ENCODE results near the gene EMILIN2.
"Not testable (repeated sequence)": the region's sequence is repeated elsewhere in the genome, so short reads cannot be mapped to it uniquely, and the experiment has no call there.

The EMILIN2 gene

DNA sequence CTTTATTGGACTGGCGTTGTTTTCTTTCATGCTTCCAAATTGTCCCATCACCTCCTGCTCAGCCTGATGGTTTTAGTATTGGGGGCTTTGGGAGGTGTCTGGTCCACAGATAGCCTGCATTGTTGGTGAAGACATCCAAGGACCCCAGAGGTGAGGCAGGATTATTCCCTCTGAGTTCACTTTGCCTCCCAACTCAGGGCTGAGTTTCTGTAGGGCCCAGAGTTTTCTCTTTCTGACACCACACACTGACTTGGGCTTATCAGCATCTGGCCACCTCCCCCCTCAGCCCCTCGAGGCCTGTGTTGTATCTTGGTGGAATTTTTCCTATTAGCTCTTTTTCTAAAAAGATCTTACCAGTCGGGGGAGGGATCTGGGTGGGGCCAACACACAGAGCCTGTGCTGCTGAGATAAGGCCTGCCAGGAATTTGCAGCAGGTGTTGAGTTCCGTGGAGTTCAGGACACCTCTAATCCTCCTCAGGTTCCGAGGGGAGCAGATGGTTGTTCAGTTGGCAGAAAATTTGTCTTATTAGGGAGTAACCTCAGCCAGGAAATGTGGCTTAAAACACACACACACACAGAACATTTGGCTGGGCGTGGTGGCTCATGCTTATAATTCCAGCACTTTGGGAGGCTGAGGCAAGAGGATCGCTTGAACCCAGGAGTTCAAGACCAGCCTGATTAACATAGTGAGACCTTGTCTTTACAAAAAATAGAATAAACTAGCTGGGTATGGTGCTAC, 7.3 kb downstream of the EMILIN2 start:
- peak overlapping the region; percentile 37 to 92 (median 85) for H3K27ac Mint-ChIP-seq
- H3K36me3 Mint-ChIP-seq (ENCODE audit: low read depth): peaks cover under 1% of the 10 kb centered on the region
- H3K27me3 Mint-ChIP-seq (ENCODE audit: low read depth): peaks cover 20% of the 10 kb centered on the region
- peaks cover 55% of the 10 kb centered on the region for H3K4me1 Mint-ChIP-seq
- peak overlapping the region in 2 of 3 experiments; percentile 26 to 49 for H3K4me3 Mint-ChIP-seq
- H3K9me3 Mint-ChIP-seq: no peaks in the 10 kb centered on the region
- TF ChIP-seq, protein P1, sequence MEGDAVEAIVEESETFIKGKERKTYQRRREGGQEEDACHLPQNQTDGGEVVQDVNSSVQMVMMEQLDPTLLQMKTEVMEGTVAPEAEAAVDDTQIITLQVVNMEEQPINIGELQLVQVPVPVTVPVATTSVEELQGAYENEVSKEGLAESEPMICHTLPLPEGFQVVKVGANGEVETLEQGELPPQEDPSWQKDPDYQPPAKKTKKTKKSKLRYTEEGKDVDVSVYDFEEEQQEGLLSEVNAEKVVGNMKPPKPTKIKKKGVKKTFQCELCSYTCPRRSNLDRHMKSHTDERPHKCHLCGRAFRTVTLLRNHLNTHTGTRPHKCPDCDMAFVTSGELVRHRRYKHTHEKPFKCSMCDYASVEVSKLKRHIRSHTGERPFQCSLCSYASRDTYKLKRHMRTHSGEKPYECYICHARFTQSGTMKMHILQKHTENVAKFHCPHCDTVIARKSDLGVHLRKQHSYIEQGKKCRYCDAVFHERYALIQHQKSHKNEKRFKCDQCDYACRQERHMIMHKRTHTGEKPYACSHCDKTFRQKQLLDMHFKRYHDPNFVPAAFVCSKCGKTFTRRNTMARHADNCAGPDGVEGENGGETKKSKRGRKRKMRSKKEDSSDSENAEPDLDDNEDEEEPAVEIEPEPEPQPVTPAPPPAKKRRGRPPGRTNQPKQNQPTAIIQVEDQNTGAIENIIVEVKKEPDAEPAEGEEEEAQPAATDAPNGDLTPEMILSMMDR (IDR thresholded peaks at IDR 0.05; ENCODE audit: unreplicated experiment in 3 of 3): no peak

GRCh38 chr18:2854875-2855274, 8.1 kb downstream of the EMILIN2 start:
- TF ChIP-seq, protein P1 (IDR thresholded peaks at IDR 0.05; ENCODE audit: unreplicated experiment in 3 of 3): no peak
- Mint-ChIP-seq H3K36me3 (ENCODE audit: low read depth) (peaks cover 8% of the 10 kb centered on the region), H3K9me3 (peaks cover 7% of the 10 kb centered on the region), H3K27ac (peak overlapping the region; percentile 43 to 92 (median 85)), H3K27me3 (ENCODE audit: low read depth) (peaks cover 15% of the 10 kb centered on the region), H3K4me1 (peaks cover 51% of the 10 kb centered on the region), H3K4me3 (peak overlapping the region in 1 of 3 experiments; percentile 23)

GRCh38 chr18:2855560-2856350, 8.9 kb downstream of the EMILIN2 start:
- Mint-ChIP-seq H3K4me1 (peaks cover 46% of the 10 kb centered on the region), H3K9me3 (peaks cover 7% of the 10 kb centered on the region), H3K27ac (peak overlapping the region; percentile 43 to 92 (median 85)), H3K36me3 (ENCODE audit: low read depth) (peaks cover 10% of the 10 kb centered on the region), H3K27me3 (ENCODE audit: low read depth) (peaks cover 14% of the 10 kb centered on the region), H3K4me3 (peak overlapping the region in 2 of 3 experiments; percentile 10 to 23)
- TF ChIP-seq, protein P1 (IDR thresholded peaks at IDR 0.05; ENCODE audit: unreplicated experiment in 3 of 3): no peak

DNA sequence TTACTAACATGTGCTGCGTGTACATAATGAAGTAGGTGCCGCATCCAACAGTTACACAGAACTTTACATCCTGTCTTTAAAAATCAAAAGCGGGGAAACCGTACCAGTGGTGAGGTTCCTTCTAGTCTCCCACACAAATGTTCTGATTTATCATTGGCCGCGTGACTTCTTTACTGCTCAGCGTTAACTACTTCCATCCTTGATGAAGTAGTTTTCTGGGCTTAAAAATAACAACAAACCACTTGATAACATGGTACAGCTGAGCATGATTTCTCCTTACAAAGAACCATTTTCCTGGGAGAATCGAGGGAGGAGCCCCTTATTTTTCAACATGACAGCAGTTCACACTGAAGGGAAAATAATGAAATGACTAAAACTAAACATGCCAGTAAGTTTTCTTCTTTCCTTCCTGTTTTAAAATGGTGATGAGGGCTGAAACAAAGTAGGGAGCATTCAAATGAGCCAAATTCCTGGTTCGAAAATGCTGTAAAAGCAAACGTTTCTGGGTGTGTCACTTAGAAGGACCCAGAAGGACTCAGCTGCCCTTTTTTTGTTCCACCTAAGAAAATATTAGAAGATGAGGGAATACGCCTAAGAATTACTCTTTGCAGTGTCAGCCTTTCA, 9.9 kb downstream of the EMILIN2 start:
- H3K9me3 Mint-ChIP-seq: peaks cover 7% of the 10 kb centered on the region
- peak overlapping the region in 2 of 3 experiments; percentile 9 to 56 for H3K4me3 Mint-ChIP-seq
- peaks cover 10% of the 10 kb centered on the region for H3K36me3 Mint-ChIP-seq (ENCODE audit: low read depth)
- H3K4me1 Mint-ChIP-seq: peaks cover 39% of the 10 kb centered on the region
- H3K27me3 Mint-ChIP-seq (ENCODE audit: low read depth): peaks cover 7% of the 10 kb centered on the region
- peak overlapping the region; percentile 61 to 87 (median 82) for H3K27ac Mint-ChIP-seq
- TF ChIP-seq, protein P1 (IDR thresholded peaks at IDR 0.05; ENCODE audit: unreplicated experiment in 3 of 3): no peak

- TF ChIP-seq, protein P1 (IDR thresholded peaks at IDR 0.05; ENCODE audit: unreplicated experiment in 3 of 3): no peak
These were observed 10.8 kb downstream of the EMILIN2 start for GRCh38 chr18:2857491-2858131.

DNA sequence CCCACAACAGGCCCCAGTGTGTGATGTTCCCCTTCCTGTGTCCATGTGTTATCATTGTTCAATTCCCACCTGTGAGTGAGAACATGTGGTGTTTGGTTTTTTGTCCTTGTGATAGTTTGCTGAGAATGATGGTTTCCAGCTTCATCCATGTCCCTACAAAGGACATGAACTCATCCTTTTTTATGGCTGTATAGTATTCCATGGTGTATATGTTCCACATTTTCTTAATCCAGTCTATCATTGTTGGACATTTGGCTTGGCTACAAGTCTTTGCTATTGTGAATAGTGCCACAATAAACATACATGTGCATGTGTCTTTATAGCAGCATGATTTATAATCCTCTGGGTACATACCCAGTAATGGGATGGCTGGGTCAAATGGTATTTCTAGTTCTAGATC, 13.6 kb downstream of the EMILIN2 start:
- H3K36me3 Mint-ChIP-seq (ENCODE audit: low read depth): peaks cover 12% of the 10 kb centered on the region
- not testable (repeated sequence) for H3K27ac Mint-ChIP-seq; H3K27me3 Mint-ChIP-seq (ENCODE audit: low read depth); H3K4me3 Mint-ChIP-seq
- H3K4me1 Mint-ChIP-seq: peaks cover 17% of the 10 kb centered on the region
- H3K9me3 Mint-ChIP-seq: peaks cover 29% of the 10 kb centered on the region

More at GRCh38 chr18:2857491-2858131, 10.8 kb downstream of the EMILIN2 start:
- Mint-ChIP-seq H3K27me3 (ENCODE audit: low read depth) (peaks cover 7% of the 10 kb centered on the region), H3K4me1 (peaks cover 33% of the 10 kb centered on the region), H3K27ac (peak overlapping the region in 2 of 3 experiments; percentile 82 to 87), H3K4me3 (no peak overlapping the region), H3K9me3 (peaks cover 16% of the 10 kb centered on the region), H3K36me3 (ENCODE audit: low read depth) (peaks cover 10% of the 10 kb centered on the region)

DNA sequence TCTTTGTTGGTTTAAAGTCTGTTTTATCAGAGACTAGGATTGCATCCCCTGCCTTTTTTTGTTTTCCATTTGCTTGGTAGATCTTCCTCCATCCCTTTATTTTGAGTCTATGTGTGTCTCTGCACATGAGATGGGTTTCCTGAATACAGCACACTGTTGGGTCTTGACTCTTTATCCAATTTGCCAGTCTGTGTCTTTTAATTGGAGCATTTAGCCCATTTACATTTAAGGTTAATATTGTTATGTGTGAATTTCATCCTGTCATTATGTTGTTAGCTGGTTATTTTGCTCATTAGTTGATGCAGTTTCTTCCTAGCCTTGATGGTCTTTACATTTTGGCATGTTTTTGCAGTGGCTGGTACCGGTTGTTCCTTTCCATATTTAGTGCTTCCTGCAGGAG, 17.2 kb downstream of the EMILIN2 start:
- H3K9me3 Mint-ChIP-seq: peaks cover 46% of the 10 kb centered on the region
- H3K4me1 Mint-ChIP-seq; H3K27ac Mint-ChIP-seq; H3K4me3 Mint-ChIP-seq; H3K27me3 Mint-ChIP-seq (ENCODE audit: low read depth): not testable (repeated sequence)
- H3K36me3 Mint-ChIP-seq (ENCODE audit: low read depth): peaks cover 24% of the 10 kb centered on the region

DNA sequence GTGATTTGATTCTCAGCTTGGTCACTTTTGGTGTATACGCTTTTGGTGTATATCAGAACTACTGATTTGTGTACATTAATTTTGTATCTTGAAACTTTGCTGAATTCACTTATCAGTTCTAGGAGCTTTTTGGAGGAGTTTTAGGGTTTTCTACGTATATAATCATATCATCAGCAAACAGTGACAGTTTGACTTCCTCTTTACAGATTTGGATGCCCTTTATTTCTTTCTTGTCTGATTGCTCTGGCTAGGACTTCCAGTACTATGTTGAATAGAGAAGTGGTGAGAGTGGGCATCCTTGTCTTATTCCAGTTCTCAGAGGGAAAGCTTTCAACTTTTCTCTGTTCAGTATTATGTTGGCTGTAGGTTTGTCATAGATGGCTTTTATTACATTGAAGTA, 19.7 kb downstream of the EMILIN2 start:
- H3K4me3 Mint-ChIP-seq; H3K27ac Mint-ChIP-seq; H3K27me3 Mint-ChIP-seq (ENCODE audit: low read depth); H3K4me1 Mint-ChIP-seq: not testable (repeated sequence)
- H3K36me3 Mint-ChIP-seq (ENCODE audit: low read depth): peaks cover 17% of the 10 kb centered on the region
- H3K9me3 Mint-ChIP-seq: peaks cover 40% of the 10 kb centered on the region
